ENCODE measurements around the gene PRDM11.

The PRDM11 gene

GRCh38 chr11:45209000-45209879 is 62.8 kb downstream of the PRDM11 start:
- TF ChIP-seq CTCF (conservative IDR thresholded peaks at IDR 0.05; ENCODE audit: low read depth, low read length) = no peak
- no peak overlapping the region for H3K4me3 ChIP-seq (ENCODE audit: low read depth, low read length)

GRCh38 chr11:45209891-45210699 is 63.7 kb downstream of the PRDM11 start:
- TF ChIP-seq CTCF (conservative IDR thresholded peaks at IDR 0.05; ENCODE audit: low read depth, low read length) = peak; percentile 22
- H3K4me3 ChIP-seq (ENCODE audit: low read depth, low read length) = peak overlapping the region; percentile 17
- peak; percentile 90 for DNase-seq (ENCODE audit: low read depth)

More at GRCh38 chr11:45209000-45209879, 62.8 kb downstream of the PRDM11 start:
- no peak for DNase-seq (ENCODE audit: low read depth)

- H3K4me3 ChIP-seq (ENCODE audit: low read depth, low read length) = no peak overlapping the region
- TF ChIP-seq CTCF (conservative IDR thresholded peaks at IDR 0.05; ENCODE audit: low read depth, low read length) = no peak
- DNase-seq (ENCODE audit: low read depth) = no peak
Measured at GRCh38 chr11:45210846-45211245, 64.4 kb downstream of the PRDM11 start.

- TF ChIP-seq CTCF (conservative IDR thresholded peaks at IDR 0.05; ENCODE audit: low read depth, low read length) = no peak
- DNase-seq (ENCODE audit: low read depth) = no peak
- no peak overlapping the region for H3K4me3 ChIP-seq (ENCODE audit: low read depth, low read length)
Measured at GRCh38 chr11:45211732-45212131, 65.3 kb downstream of the PRDM11 start.

- peak; percentile 17 for TF ChIP-seq CTCF (conservative IDR thresholded peaks at IDR 0.05; ENCODE audit: low read depth, low read length)
- no peak overlapping the region for H3K4me3 ChIP-seq (ENCODE audit: low read depth, low read length)
- no peak for DNase-seq (ENCODE audit: low read depth)
Measured at GRCh38 chr11:45212566-45213315, 66.3 kb downstream of the PRDM11 start.

- no peak for TF ChIP-seq CTCF (conservative IDR thresholded peaks at IDR 0.05; ENCODE audit: low read depth, low read length)
- no peak overlapping the region for H3K4me3 ChIP-seq (ENCODE audit: low read depth, low read length)
- DNase-seq (ENCODE audit: low read depth) = no peak
Measured at GRCh38 chr11:45213316-45213665, 66.9 kb downstream of the PRDM11 start.
